H9 (cell line): ENCODE results near the gene CLCNKA. TPM values are rescaled to one million over a fixed set of nuclear protein-coding genes. Genes with fewer than 3 reads are reported as not detected.

Experiments used
- DNase-seq: peaks from one replicate; pipeline ENCODE4 v3.0.0-alpha.2; 2017
- H2AFZ ChIP-seq: one replicate; pipeline ENCODE4 v1.6.1; 2013; ENCODE audit warnings: mild to moderate bottlenecking, low read length, control low read depth, moderate library complexity
- H2AK5ac ChIP-seq: 2 replicates; pipeline ENCODE4 v1.6.1; 2013; ENCODE audit warnings: low read length, control low read depth, mixed read lengths; ENCODE audit not compliant: insufficient read length
- H2BK120ac ChIP-seq: one replicate; pipeline ENCODE4 v1.6.1; 2013; ENCODE audit warnings: low read depth, mild to moderate bottlenecking, low read length, control low read depth, inconsistent platforms; ENCODE audit not compliant: poor library complexity, severe bottlenecking
- H2BK12ac ChIP-seq: 2 replicates; pipeline ENCODE4 v1.6.1; 2013; ENCODE audit warnings: low read length, control low read depth, mixed read lengths, low read depth; ENCODE audit not compliant: insufficient read length
- H2BK15ac ChIP-seq: 2 replicates; pipeline ENCODE4 v1.6.1; 2013; ENCODE audit warnings: low read depth, low read length, control low read depth
- H2BK20ac ChIP-seq: one replicate; pipeline ENCODE4 v1.6.1; 2013; ENCODE audit warnings: low read depth, mild to moderate bottlenecking, low read length, control low read depth, inconsistent platforms; ENCODE audit not compliant: poor library complexity, severe bottlenecking
- H2BK5ac ChIP-seq: 2 replicates; pipeline ENCODE4 v1.6.1; 2013; ENCODE audit warnings: low read length, control low read depth, mixed read lengths; ENCODE audit not compliant: insufficient read length
- H3K14ac ChIP-seq: 2 replicates; pipeline ENCODE4 v1.6.1; 2013; ENCODE audit warnings: low read length, control low read depth; ENCODE audit not compliant: insufficient read depth
- H3K18ac ChIP-seq: 2 replicates; pipeline ENCODE4 v1.6.1; 2013; ENCODE audit warnings: low read depth, mild to moderate bottlenecking, mixed read lengths, low read length, control low read depth; ENCODE audit not compliant: insufficient read length
- H3K23ac ChIP-seq: 2 replicates; pipeline ENCODE4 v1.6.1; 2013; ENCODE audit warnings: low read length, control low read depth, mixed read lengths, low read depth; ENCODE audit not compliant: insufficient read length
- H3K23me2 ChIP-seq: 2 replicates; pipeline ENCODE4 v1.6.1; 2013; ENCODE audit warnings: low read depth, mild to moderate bottlenecking, mixed read lengths, low read length, control low read depth; ENCODE audit not compliant: insufficient read length, poor library complexity, severe bottlenecking
- H3K27ac ChIP-seq: 2 replicates; pipeline ENCODE4 v1.5.1; 2013; ENCODE audit warnings: low read length, control low read depth, mixed read lengths, low read depth; ENCODE audit not compliant: insufficient read length
- H3K27me3 ChIP-seq: 2 replicates; pipeline ENCODE4 v1.6.1; 2013; ENCODE audit warnings: low read length, control low read depth, inconsistent platforms; ENCODE audit not compliant: insufficient read depth
- H3K4ac ChIP-seq: 2 replicates; pipeline ENCODE4 v1.6.1; 2013; ENCODE audit warnings: low read depth, mild to moderate bottlenecking, control low read depth, inconsistent platforms, low read length, moderate library complexity
- H3K4me1 ChIP-seq: 2 replicates; pipeline ENCODE4 v1.6.1; 2013; ENCODE audit warnings: low read length, control low read depth, inconsistent platforms; ENCODE audit not compliant: insufficient read depth
- H3K4me2 ChIP-seq: 2 replicates; pipeline ENCODE4 v1.6.1; 2013; ENCODE audit warnings: low read length, control low read depth, mixed read lengths; ENCODE audit not compliant: insufficient read length, insufficient read depth
- H3K56ac ChIP-seq: 2 replicates; pipeline ENCODE4 v1.6.1; 2013; ENCODE audit warnings: low read depth, mild to moderate bottlenecking, mixed read lengths, low read length, control low read depth; ENCODE audit not compliant: insufficient read length
- H3K79me1 ChIP-seq: 2 replicates; pipeline ENCODE4 v1.6.1; 2013; ENCODE audit warnings: low read depth, mild to moderate bottlenecking, moderate library complexity, low read length, control low read depth, inconsistent platforms; ENCODE audit not compliant: insufficient read depth, poor library complexity, severe bottlenecking
- H3K79me2 ChIP-seq: 2 replicates; pipeline ENCODE4 v1.6.1; 2013; ENCODE audit warnings: low read length, control low read depth, inconsistent platforms; ENCODE audit not compliant: insufficient read depth
- H3K9ac ChIP-seq: 2 replicates; pipeline ENCODE4 v1.6.1; 2013; ENCODE audit warnings: low read length, control low read depth, mixed read lengths; ENCODE audit not compliant: insufficient read length; ENCODE audit errors: extremely low read depth
- H3K9me3 ChIP-seq: one replicate; pipeline ENCODE4 v1.6.1; 2013; ENCODE audit warnings: low read depth, low read length, inconsistent platforms; ENCODE audit not compliant: control insufficient read depth
- H3T11ph ChIP-seq: one replicate; pipeline ENCODE4 v1.6.1; 2013; ENCODE audit warnings: mild to moderate bottlenecking, low read length, control low read depth, inconsistent platforms
- H4K20me1 ChIP-seq: one replicate; pipeline ENCODE4 v1.6.1; 2013; ENCODE audit not compliant: control insufficient read depth, insufficient read length, insufficient read depth
- H4K5ac ChIP-seq: 2 replicates; pipeline ENCODE4 v1.6.1; 2013; ENCODE audit warnings: low read depth, mild to moderate bottlenecking, mixed read lengths, low read length, control low read depth; ENCODE audit not compliant: insufficient read length
- H4K8ac ChIP-seq: replicated peaks from 2 replicates; pipeline ENCODE4 v1.6.1; 2013; ENCODE audit warnings: low read length, control low read depth, mixed read lengths, low read depth; ENCODE audit not compliant: insufficient read length
- H4K91ac ChIP-seq: 2 replicates; pipeline ENCODE4 v1.6.1; 2013; ENCODE audit warnings: low read depth, mild to moderate bottlenecking, moderate library complexity, mixed read lengths, low read length, control low read depth; ENCODE audit not compliant: insufficient read length
- H3K27ac Mint-ChIP-seq, 3 experiments: 2 replicates in 2 of 3; 3 replicates in 1 of 3; pipeline ENCODE4 v1.8.0; 2020 to 2021; ENCODE audit warnings: mixed read lengths in 3 of 3, mild to moderate bottlenecking in 1 of 3, moderate library complexity in 1 of 3
- H3K27me3 Mint-ChIP-seq: 2 replicates; pipeline ENCODE4 v1.8.0; 2021; ENCODE audit warnings: low read depth, mild to moderate bottlenecking, moderate library complexity, mixed read lengths
- H3K36me3 Mint-ChIP-seq, 3 experiments: 2 replicates in 2 of 3; 3 replicates in 1 of 3; pipeline ENCODE4 v1.8.0; 2020 to 2021; ENCODE audit warnings: low read depth in 3 of 3, mixed read lengths in 3 of 3; ENCODE audit not compliant: insufficient read depth in 1 of 3
- H3K4me1 Mint-ChIP-seq, 2 experiments: 2 replicates each; pipeline ENCODE4 v1.8.0; 2020; ENCODE audit warnings: mixed read lengths in 2 of 2
- H3K4me3 Mint-ChIP-seq, 2 experiments: 2 replicates in 1 of 2; 3 replicates in 1 of 2; pipeline ENCODE4 v1.8.0; 2020 to 2021; ENCODE audit warnings: mild to moderate bottlenecking in 2 of 2, mixed read lengths in 2 of 2, moderate library complexity in 1 of 2
- H3K9me3 Mint-ChIP-seq, 2 experiments: 2 replicates in 1 of 2; 3 replicates in 1 of 2; pipeline ENCODE4 v1.8.0; 2020; ENCODE audit warnings: mild to moderate bottlenecking in 2 of 2, mixed read lengths in 2 of 2, moderate library complexity in 1 of 2
- whole genome bisulfite sequencing: extraction: QIAGEN DNeasy Blood & Tissue Kit; methylation state at CpG from one replicate; pipeline ENCODE4 v1.1.7; 2013; ENCODE audit warnings: missing lambda C conversion rate, low lambda C conversion rate, mixed read lengths; ENCODE audit not compliant: insufficient read length; ENCODE audit errors: extremely low coverage; 5-methylcytosine and 5-hydroxymethylcytosine counted together
- long read RNA-seq: library from polyadenylated mRNA; unstranded; transcript quantifications from one replicate; pipeline ENCODE4 v2.0.0, GENCODE V29; 2020
- total RNA-seq: library from RNA; stranded (reverse); gene quantifications from 2 replicates; pipeline ENCODE4 v1.2.1, GENCODE V29; 2021
- TF ChIP-seq, protein P1 (sequence below): fragments of 200-600 bp; sonication (generic); conservative IDR thresholded peaks from 3 replicates; pipeline ENCODE4 v1.8.0; 2021; ENCODE audit warnings: antibody characterized with exemption, mild to moderate bottlenecking

Gene CLCNKA
- 0.37 and 0.98 TPM in 2 replicates for total RNA-seq
- long read RNA-seq, partial matches to known transcripts, result 0 of 1 reads
- long read RNA-seq, other reads (novel, unspliced or antisense), result 1 of 1 reads

DNA sequence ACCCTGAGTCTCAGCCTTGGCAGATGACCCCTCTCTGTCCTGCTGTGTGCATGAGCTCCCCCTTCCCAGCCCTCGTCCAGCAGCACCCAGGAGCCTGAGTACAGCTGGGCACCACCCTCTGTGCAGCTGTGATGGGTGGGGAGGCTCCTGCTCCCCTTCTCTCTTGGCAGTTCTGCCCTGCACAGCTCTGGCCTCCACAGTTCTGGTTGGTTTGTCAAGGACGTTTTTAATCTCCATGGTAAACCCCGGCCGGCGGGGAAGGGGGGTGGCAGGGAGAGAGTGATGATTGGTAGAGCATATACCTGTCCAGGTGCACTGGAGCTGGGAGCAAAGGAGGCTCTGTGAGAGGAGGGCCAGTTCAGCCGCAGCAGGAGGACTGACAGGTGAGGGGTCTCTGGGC is at the start of gene CLCNKA:
TSS of gene CLCNKA (plus strand) at position 356 of the 400 bp plus-strand sequence. CDS start 584 bp downstream, outside the sequence.
- H3T11ph ChIP-seq, result no peak within 1 kb of the TSS
- TF ChIP-seq, protein P1, sequence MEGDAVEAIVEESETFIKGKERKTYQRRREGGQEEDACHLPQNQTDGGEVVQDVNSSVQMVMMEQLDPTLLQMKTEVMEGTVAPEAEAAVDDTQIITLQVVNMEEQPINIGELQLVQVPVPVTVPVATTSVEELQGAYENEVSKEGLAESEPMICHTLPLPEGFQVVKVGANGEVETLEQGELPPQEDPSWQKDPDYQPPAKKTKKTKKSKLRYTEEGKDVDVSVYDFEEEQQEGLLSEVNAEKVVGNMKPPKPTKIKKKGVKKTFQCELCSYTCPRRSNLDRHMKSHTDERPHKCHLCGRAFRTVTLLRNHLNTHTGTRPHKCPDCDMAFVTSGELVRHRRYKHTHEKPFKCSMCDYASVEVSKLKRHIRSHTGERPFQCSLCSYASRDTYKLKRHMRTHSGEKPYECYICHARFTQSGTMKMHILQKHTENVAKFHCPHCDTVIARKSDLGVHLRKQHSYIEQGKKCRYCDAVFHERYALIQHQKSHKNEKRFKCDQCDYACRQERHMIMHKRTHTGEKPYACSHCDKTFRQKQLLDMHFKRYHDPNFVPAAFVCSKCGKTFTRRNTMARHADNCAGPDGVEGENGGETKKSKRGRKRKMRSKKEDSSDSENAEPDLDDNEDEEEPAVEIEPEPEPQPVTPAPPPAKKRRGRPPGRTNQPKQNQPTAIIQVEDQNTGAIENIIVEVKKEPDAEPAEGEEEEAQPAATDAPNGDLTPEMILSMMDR, result no peak
- H2BK15ac ChIP-seq, result no peak within 1 kb of the TSS
- H4K20me1 ChIP-seq, result no peaks in the 10 kb centered on the region
- DNase-seq, result no peak
- WGBS, result no CpG with 5 or more reads among the region's 6 CpGs
- H3K27ac ChIP-seq, result no peak within 1 kb of the TSS
- H3K23me2 ChIP-seq, result no peaks in the 10 kb centered on the region
- H3K56ac ChIP-seq, result no peak within 1 kb of the TSS
- Mint-ChIP-seq H3K27me3 (peaks cover 60% of the 10 kb centered on the region), H3K4me1 (peaks cover 10 to 28% of the 10 kb centered on the region in 2 experiments), H3K27ac (peak within 1 kb of the TSS in 1 of 3 experiments; percentile 83; a peak in 1 of 7 replicates), H3K4me3 (no peak within 1 kb of the TSS), H3K36me3 (no peaks in the 10 kb centered on the region), H3K9me3 (peaks cover 0 to 2% of the 10 kb centered on the region in 2 experiments; a peak in 1 of 5 replicates)
- H3K18ac ChIP-seq, result no peak within 1 kb of the TSS
- no peak within 1 kb of the TSS for H2BK12ac ChIP-seq
- H3K27me3 ChIP-seq, result no peaks in the 10 kb centered on the region
- H3K9me3 ChIP-seq, result no peaks in the 10 kb centered on the region
- H2BK20ac ChIP-seq, result no peak within 1 kb of the TSS
- no peak within 1 kb of the TSS for H3K4me2 ChIP-seq
- no peaks in the 10 kb centered on the region for H3K4me1 ChIP-seq
- H3K79me1 ChIP-seq, result no peaks in the 10 kb centered on the region
- no peak within 1 kb of the TSS for H3K4ac ChIP-seq
- no peaks in the 10 kb centered on the region for H3K79me2 ChIP-seq
- H3K14ac ChIP-seq, result peak within 1 kb of the TSS; percentile 26; the same call in 1 of the 2 replicates
- no peak within 1 kb of the TSS for H4K91ac ChIP-seq
- no peak within 1 kb of the TSS for H3K23ac ChIP-seq
- H2AFZ ChIP-seq, result no peak within 1 kb of the TSS
- H3K9ac ChIP-seq, result no peak within 1 kb of the TSS
- no peak within 1 kb of the TSS for H2BK5ac ChIP-seq
- H2AK5ac ChIP-seq, result no peak within 1 kb of the TSS
- H2BK120ac ChIP-seq, result no peak within 1 kb of the TSS
- no peak within 1 kb of the TSS for H4K5ac ChIP-seq
- no peak within 1 kb of the TSS for H4K8ac ChIP-seq
